K562 (cell line): Measurements from ENCODE around the gene CEP131. TPM values are rescaled to one million over a fixed set of nuclear protein-coding genes. Genes with fewer than 3 reads are reported as not detected.

Experiments
- ATAC-seq: fragments of 200-7000 bp; cut with Tn5 transposase; 3 replicates; pipeline ENCODE4 v1.9.1; 2020; ENCODE audit warnings: moderate library complexity
- BruUV-seq: library from RNA; stranded (reverse); fragments of 400-500 nt; replicated peaks from 2 replicates; lab custom pipeline; 2021; lab: Mats Ljungman, UMichigan
- CTCF ChIA-PET: fragments of 300-600 bp; formaldehyde crosslinking; extraction: SDS; loops from one replicate; lab custom pipeline; 2021; ENCODE audit warnings: low intra/inter-chr PET ratio; lab: Yijun Ruan, JAX
- POLR2A ChIA-PET: fragments of 300-600, 350-650 bp; sonication (Branson Sonifier 250); formaldehyde crosslinking; extraction: SDS; loops from one replicate; lab custom pipeline; 2021; ENCODE audit warnings: antibody characterized with exemption, inconsistent platforms; lab: Yijun Ruan, JAX
- DNase-seq, 4 experiments: peaks; one replicate each; pipeline versions ENCODE4 v3.0.0 to v3.0.0-alpha.2; 2011 to 2018; ENCODE audit warnings: low spot score in 3 of 4, mixed read lengths in 3 of 4; ENCODE audit errors: extremely low read depth in 1 of 4
- FAIRE-seq: peaks from 2 replicates; lab custom pipeline; 2011; peaks lifted over from hg19 to GRCh38; lab: Jason Lieb, UNC
- H2AFZ ChIP-seq: 2 replicates; pipeline ENCODE4 v1.6.0; 2011; ENCODE audit warnings: low read depth, low read length, control low read depth, inconsistent platforms
- H3K27ac ChIP-seq: fragments of 200-600 bp; 3 replicates; pipeline ENCODE4 v1.8.0; 2011; ENCODE audit warnings: low read depth, mild to moderate bottlenecking, control low read depth, inconsistent platforms, low read length, moderate library complexity, mixed read lengths; ENCODE audit errors: extremely low read depth
- H3K27me3 ChIP-seq, 2 experiments: fragments of 300-600 bp in 1 of 2; 2 replicates in 1 of 2; 3 replicates in 1 of 2; pipeline versions ENCODE4 v1.6.0 to v1.8.0; 2011; ENCODE audit warnings: inconsistent platforms in 2 of 2, low read length in 2 of 2, mild to moderate bottlenecking in 1 of 2, mixed read lengths in 1 of 2, moderate library complexity in 1 of 2; ENCODE audit not compliant: control insufficient read depth in 2 of 2, insufficient read depth in 2 of 2
- H3K36me3 ChIP-seq: fragments of 300-600 bp; 3 replicates; pipeline ENCODE4 v1.8.0; 2011; ENCODE audit warnings: mild to moderate bottlenecking, low read length, inconsistent platforms; ENCODE audit not compliant: control insufficient read depth, insufficient read depth
- H3K4me1 ChIP-seq, 2 experiments: fragments of 200-600 bp in 1 of 2; replicated peaks in 1 of 2; 2 replicates in 1 of 2; 3 replicates in 1 of 2; pipeline versions ENCODE4 v1.5.1 to v1.8.0; 2011; ENCODE audit warnings: inconsistent platforms in 2 of 2, low read length in 2 of 2, mild to moderate bottlenecking in 1 of 2, mixed read lengths in 1 of 2, moderate library complexity in 1 of 2; ENCODE audit not compliant: control insufficient read depth in 2 of 2, insufficient read depth in 2 of 2
- H3K4me2 ChIP-seq: 2 replicates; pipeline ENCODE4 v1.6.1; 2011; ENCODE audit warnings: low read length, control low read depth, inconsistent platforms, mixed read lengths; ENCODE audit not compliant: insufficient read depth
- H3K4me3 ChIP-seq: fragments of 200-600 bp; sonication (generic), shearing (Covaris generic); 2 replicates; pipeline ENCODE4 v1.5.1; 2016; ENCODE audit warnings: control low read depth, inconsistent platforms
- H3K79me2 ChIP-seq: fragments of 200-600 bp; 3 replicates; pipeline ENCODE4 v1.8.0; 2011; ENCODE audit warnings: low read length, inconsistent platforms; ENCODE audit not compliant: control insufficient read depth, insufficient read depth
- H3K9ac ChIP-seq, 2 experiments: 2 replicates each; pipeline versions ENCODE4 v1.6.0 to v1.6.1; 2011; ENCODE audit warnings: low read depth in 2 of 2, low read length in 2 of 2, control low read depth in 1 of 2, inconsistent platforms in 1 of 2, mild to moderate bottlenecking in 1 of 2, mixed read lengths in 1 of 2; ENCODE audit not compliant: insufficient read depth in 1 of 2
- H3K9me1 ChIP-seq: one replicate; pipeline ENCODE4 v1.6.0; 2011; ENCODE audit warnings: inconsistent platforms, mild to moderate bottlenecking, low read length, moderate library complexity; ENCODE audit not compliant: control insufficient read depth, insufficient read depth
- H3K9me3 ChIP-seq: replicated peaks from 2 replicates; pipeline ENCODE4 v1.5.1; 2011; ENCODE audit warnings: low read depth, low read length, inconsistent platforms; ENCODE audit not compliant: control insufficient read depth, insufficient read depth
- H4K20me1 ChIP-seq: replicated peaks from 2 replicates; pipeline ENCODE4 v1.6.1; 2011; ENCODE audit warnings: low read length, inconsistent platforms, mixed read lengths; ENCODE audit not compliant: control insufficient read depth, insufficient read depth
- ATF4 ChIP-seq: fragments of 450-650 bp; formaldehyde crosslinking; IDR thresholded peaks from 2 replicates; pipeline ENCODE4 v1.4.0; 2022; ENCODE audit warnings: mild to moderate bottlenecking, moderate library complexity
- BCOR ChIP-seq: fragments of 450-650 bp; IDR thresholded peaks from 2 replicates; pipeline ENCODE4 v1.6.1; 2016
- C11orf30 ChIP-seq: fragments of 450-650 bp; IDR thresholded peaks from 2 replicates; pipeline ENCODE4 v1.6.1; 2016; ENCODE audit warnings: low read depth, mild to moderate bottlenecking
- ETV5 ChIP-seq: sonication (generic); formaldehyde crosslinking; IDR thresholded peaks from 2 replicates; pipeline ENCODE4 v1.4.0; 2020; ENCODE audit warnings: low read depth, mild to moderate bottlenecking, missing genetic modification reagents
- MAZ ChIP-seq, 2 experiments: fragments of 450-650 bp in 1 of 2; sonication (generic) in 1 of 2; formaldehyde crosslinking; IDR thresholded peaks in 1 of 2; conservative IDR thresholded peaks in 1 of 2; 2 replicates each; pipeline versions ENCODE4 v1.4.0 to v1.5.0; 2020; ENCODE audit warnings: mild to moderate bottlenecking in 1 of 2, missing genetic modification reagents in 1 of 2
- PREB ChIP-seq: sonication (generic); formaldehyde crosslinking; IDR thresholded peaks from 2 replicates; pipeline ENCODE4 v1.8.1; 2023; ENCODE audit warnings: mild to moderate bottlenecking, missing genetic modification reagents
- RAD21 ChIP-seq, 2 experiments: fragments of 250-450 bp in 1 of 2; fragments of 450-650 bp in 1 of 2; sonication (Bioruptor Pico) in 1 of 2; formaldehyde crosslinking in 1 of 2; IDR thresholded peaks in 1 of 2; conservative IDR thresholded peaks in 1 of 2; 2 replicates each; pipeline versions ENCODE4 v1.4.0 to v1.8.0; 2020 to 2022; ENCODE audit warnings: mild to moderate bottlenecking in 2 of 2, moderate library complexity in 1 of 2
- RB1 ChIP-seq: fragments of 450-650 bp; IDR thresholded peaks from 2 replicates; pipeline ENCODE4 v1.6.1; 2017; ENCODE audit warnings: low read depth, mild to moderate bottlenecking
- THAP12 ChIP-seq: fragments of 250-450 bp; sonication (Bioruptor Pico); IDR thresholded peaks from 2 replicates; pipeline ENCODE4 v1.9.0; 2021; ENCODE audit warnings: mild to moderate bottlenecking, inconsistent platforms
- TOE1 ChIP-seq, 2 experiments: fragments of 450-650 bp in 1 of 2; sonication (generic) in 1 of 2; formaldehyde crosslinking in 1 of 2; IDR thresholded peaks; 2 replicates each; pipeline versions ENCODE4 v1.7.1 to v1.8.0; 2016 to 2022; ENCODE audit warnings: borderline replicate concordance in 2 of 2, mild to moderate bottlenecking in 2 of 2, antibody characterized with exemption in 1 of 2, inconsistent platforms in 1 of 2, low read depth in 1 of 2, missing genetic modification reagents in 1 of 2, moderate library complexity in 1 of 2
- WGBS: fragments of 100-300 bp; shearing (Covaris generic); methylation state at CpG from one replicate; pipeline ENCODE4 v1.1.6; 2016; ENCODE audit warnings: low coverage, mixed read lengths; ENCODE audit not compliant: insufficient coverage; ENCODE audit errors: missing lambda C conversion rate; 5-methylcytosine and 5-hydroxymethylcytosine counted together
- in situ Hi-C: fragments of 300-500 bp; cut with MboI; formaldehyde crosslinking; loops from 4 replicates; pipeline ENCODE4 v1.15.0; 2018; ENCODE audit warnings: inconsistent platforms, mixed read lengths
- intact Hi-C: fragments of 100-400 bp; cut with micrococcal nuclease; formaldehyde crosslinking; loops from 2 replicates; pipeline ENCODE4 v1.14.2; 2022
- polyA plus RNA-seq, 8 experiments: library from polyadenylated mRNA; depleted of rRNA in 4 of 8; stranded (reverse) in 5 of 8; unstranded in 3 of 8; fragments of >200 nt; fragmentation: Nextera tagmentation in 2 of 8; fragmentation: Illumina TruSeq in 1 of 8; extraction: Ambion mirVana in 2 of 8; extraction: Trizol in 1 of 8; gene quantifications; 2 replicates each; pipeline versions ENCODE4 v1.2.1 to v1.2.3, GENCODE V29; 2011 to 2014; ENCODE audit warnings: inconsistent platforms in 1 of 8, missing spikeins in 1 of 8
- total RNA-seq, 7 experiments: library from RNA; depleted of rRNA in 6 of 7; stranded (reverse); fragments of >200 nt in 6 of 7; fragmentation: Illumina TruSeq in 2 of 7; extraction: Trizol in 2 of 7; gene quantifications; 2 replicates each; pipeline versions ENCODE4 v1.2.1 to v1.2.3, GENCODE V29; 2011 to 2021; ENCODE audit warnings: low replicate concordance in 1 of 7

Gene CEP131
- total and polyA plus RNA-seq, 9 of the 15 experiments (the other 6 are each of a cell fraction or from before 2014, with no cell fraction given) = 0.24 to 21.2 (median 2.3) TPM

GRCh38 chr17:81231121-81231645 is 8.4 kb upstream of the CEP131 start (continued):
- TF ChIP-seq ATF4 (CRISPR knock-in tag) (no peak), RB1 (no peak), PREB (CRISPR knock-in tag) (no peak)

- Histone ChIP-seq H3K4me3 (no peak overlapping the region), H4K20me1 (peaks cover 22% of the 10 kb centered on the region), H3K27ac (no peak overlapping the region), H3K4me1 (peaks cover 18 to 56% of the 10 kb centered on the region in 2 experiments), H3K36me3 (peaks cover 29% of the 10 kb centered on the region; the same call in 2 of the 3 replicates), H3K4me2 (no peak overlapping the region), H3K9me1 (peaks cover 4% of the 10 kb centered on the region), H2AFZ (no peak overlapping the region), H3K79me2 (no peaks in the 10 kb centered on the region; the same call in 2 of the 3 replicates), H3K9ac (peak overlapping the region in 1 of 2 experiments; percentile 23; a peak in 1 of 4 replicates), H3K9me3 (no peaks in the 10 kb centered on the region), H3K27me3 (no peaks in the 10 kb centered on the region)
- BruUV-seq = no TSS peak
- POLR2A ChIA-PET = interaction anchor here (0.6 to 1.3 kb wide), 4 partner anchors 8 to 242 kb away, joined by 3 to 5 read pairs (median 4); partner anchors contain the start of genes NDUFAF8 and TEPSIN
- CTCF ChIA-PET = interaction anchor here (0.6 to 1.6 kb wide), 3 partner anchors 87 to 128 kb away, joined by 3 to 8 read pairs (median 3); no protein-coding TSS in a partner anchor
- FAIRE-seq (peak; percentile 86), ATAC-seq (peak; percentile 89), DNase-seq (peak; percentile 76 to 89 (median 80))
- in situ Hi-C loops = loop anchor here (25.0 kb wide), 1 partner anchor 93 kb away; no protein-coding TSS in a partner anchor
- 62% methylated on average over 22 of the region's 26 CpGs for WGBS
- intact Hi-C loops = loop anchor here (10.0 kb wide), 1 partner anchor 215 kb away; no protein-coding TSS in a partner anchor
- no peak for TF ChIP-seq ETV5 (CRISPR knock-in tag)
- no peak for TF ChIP-seq THAP12 (CRISPR knock-in tag)
- no peak for TF ChIP-seq TOE1 (IDR thresholded peaks at IDR 0.05; ENCODE audit: borderline replicate concordance)
- TF ChIP-seq TOE1 (CRISPR knock-in tag; IDR thresholded peaks at IDR 0.05; ENCODE audit: borderline replicate concordance, low read depth) = no peak
- peak; percentile 81; the same call in 1 of the 2 replicates for TF ChIP-seq BCOR
- TF ChIP-seq C11orf30 = no peak
- TF ChIP-seq MAZ (CRISPR knock-in tag; conservative IDR thresholded peaks at IDR 0.05 in 1 of 2, IDR thresholded peaks at IDR 0.05 in 1 of 2) = peak in 1 of 2 experiments; percentile 72; a peak in 2 of 4 replicates
- TF ChIP-seq RAD21 (CRISPR knock-in tag; conservative IDR thresholded peaks at IDR 0.05 in 1 of 2, IDR thresholded peaks at IDR 0.05 in 1 of 2) = peak; percentile 42 to 73
Measured at GRCh38 chr17:81230043-81230820, 7.5 kb upstream of the CEP131 start.
